ENCODE measurements around the gene PARD3B.

DNA sequence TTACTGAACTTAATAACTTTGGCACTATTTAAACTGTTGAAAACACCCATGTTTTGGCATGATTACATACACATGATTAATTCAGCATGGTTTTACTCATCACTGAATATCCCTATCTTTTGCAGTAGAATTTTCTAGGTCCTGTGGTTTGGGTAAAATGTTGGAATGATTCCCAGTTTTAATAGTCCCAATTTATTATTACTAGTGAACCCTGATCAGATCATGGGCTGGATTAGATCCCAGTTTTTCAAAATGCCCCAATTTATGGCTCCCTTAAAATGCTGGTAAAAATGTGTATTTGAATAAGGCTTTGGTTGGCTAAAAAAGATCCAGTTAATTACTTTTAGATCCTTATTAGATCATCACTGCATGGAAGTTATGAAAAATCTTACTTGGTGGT is 863.4 kb downstream of the PARD3B start:
- TF ChIP-seq, protein P1, sequence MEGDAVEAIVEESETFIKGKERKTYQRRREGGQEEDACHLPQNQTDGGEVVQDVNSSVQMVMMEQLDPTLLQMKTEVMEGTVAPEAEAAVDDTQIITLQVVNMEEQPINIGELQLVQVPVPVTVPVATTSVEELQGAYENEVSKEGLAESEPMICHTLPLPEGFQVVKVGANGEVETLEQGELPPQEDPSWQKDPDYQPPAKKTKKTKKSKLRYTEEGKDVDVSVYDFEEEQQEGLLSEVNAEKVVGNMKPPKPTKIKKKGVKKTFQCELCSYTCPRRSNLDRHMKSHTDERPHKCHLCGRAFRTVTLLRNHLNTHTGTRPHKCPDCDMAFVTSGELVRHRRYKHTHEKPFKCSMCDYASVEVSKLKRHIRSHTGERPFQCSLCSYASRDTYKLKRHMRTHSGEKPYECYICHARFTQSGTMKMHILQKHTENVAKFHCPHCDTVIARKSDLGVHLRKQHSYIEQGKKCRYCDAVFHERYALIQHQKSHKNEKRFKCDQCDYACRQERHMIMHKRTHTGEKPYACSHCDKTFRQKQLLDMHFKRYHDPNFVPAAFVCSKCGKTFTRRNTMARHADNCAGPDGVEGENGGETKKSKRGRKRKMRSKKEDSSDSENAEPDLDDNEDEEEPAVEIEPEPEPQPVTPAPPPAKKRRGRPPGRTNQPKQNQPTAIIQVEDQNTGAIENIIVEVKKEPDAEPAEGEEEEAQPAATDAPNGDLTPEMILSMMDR (IDR thresholded peaks at IDR 0.05), result no peak
- TF ChIP-seq POLR2A (IDR thresholded peaks at IDR 0.05), result no peak

Measured in sigmoid colon (tissue), 3 donors.